ENCODE results near the gene C10orf71.

DNA sequence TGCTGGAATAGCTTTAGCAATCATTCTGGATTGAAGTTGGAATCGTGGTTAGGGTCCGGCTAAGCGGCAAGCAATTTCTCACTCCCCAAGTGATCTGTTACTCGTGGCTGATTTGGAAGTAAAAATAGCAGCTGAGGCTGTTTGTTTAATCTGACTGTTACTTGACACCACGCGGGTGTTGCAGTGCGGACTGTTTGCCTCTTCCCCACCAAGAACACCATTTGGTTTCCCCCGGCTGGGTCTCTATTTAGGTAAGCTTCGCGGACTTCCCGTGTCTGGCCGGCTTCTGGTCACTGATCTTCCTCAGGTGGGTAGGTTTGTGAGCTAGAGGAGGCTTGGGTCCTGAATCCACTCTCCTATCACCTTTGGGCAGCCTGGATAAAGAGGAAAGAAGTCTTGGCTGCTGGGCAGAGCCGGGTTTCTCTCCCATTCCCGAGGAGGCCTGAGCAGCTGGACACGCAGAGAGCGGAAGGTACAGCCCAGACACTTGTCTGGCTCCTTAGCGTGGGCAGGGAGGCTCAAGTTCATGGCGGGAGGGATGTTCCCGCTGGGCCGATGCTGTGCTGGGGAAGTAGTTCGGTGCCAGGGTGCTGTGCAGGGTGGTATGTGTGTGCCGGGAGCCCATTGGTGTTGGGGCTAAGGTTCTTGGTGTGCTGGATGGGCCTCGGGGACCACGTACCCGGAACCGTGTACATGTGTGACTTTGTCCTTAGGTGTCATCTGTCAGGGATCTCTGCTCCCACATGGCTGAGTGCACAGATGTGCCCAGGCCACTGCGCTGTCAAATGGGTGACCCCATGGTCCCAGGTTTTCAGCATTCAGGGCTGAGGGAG lies at the start of gene C10orf71:
- TF ChIP-seq, protein P1, sequence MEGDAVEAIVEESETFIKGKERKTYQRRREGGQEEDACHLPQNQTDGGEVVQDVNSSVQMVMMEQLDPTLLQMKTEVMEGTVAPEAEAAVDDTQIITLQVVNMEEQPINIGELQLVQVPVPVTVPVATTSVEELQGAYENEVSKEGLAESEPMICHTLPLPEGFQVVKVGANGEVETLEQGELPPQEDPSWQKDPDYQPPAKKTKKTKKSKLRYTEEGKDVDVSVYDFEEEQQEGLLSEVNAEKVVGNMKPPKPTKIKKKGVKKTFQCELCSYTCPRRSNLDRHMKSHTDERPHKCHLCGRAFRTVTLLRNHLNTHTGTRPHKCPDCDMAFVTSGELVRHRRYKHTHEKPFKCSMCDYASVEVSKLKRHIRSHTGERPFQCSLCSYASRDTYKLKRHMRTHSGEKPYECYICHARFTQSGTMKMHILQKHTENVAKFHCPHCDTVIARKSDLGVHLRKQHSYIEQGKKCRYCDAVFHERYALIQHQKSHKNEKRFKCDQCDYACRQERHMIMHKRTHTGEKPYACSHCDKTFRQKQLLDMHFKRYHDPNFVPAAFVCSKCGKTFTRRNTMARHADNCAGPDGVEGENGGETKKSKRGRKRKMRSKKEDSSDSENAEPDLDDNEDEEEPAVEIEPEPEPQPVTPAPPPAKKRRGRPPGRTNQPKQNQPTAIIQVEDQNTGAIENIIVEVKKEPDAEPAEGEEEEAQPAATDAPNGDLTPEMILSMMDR (IDR thresholded peaks at IDR 0.05) = no peak
- TF ChIP-seq, protein P2, sequence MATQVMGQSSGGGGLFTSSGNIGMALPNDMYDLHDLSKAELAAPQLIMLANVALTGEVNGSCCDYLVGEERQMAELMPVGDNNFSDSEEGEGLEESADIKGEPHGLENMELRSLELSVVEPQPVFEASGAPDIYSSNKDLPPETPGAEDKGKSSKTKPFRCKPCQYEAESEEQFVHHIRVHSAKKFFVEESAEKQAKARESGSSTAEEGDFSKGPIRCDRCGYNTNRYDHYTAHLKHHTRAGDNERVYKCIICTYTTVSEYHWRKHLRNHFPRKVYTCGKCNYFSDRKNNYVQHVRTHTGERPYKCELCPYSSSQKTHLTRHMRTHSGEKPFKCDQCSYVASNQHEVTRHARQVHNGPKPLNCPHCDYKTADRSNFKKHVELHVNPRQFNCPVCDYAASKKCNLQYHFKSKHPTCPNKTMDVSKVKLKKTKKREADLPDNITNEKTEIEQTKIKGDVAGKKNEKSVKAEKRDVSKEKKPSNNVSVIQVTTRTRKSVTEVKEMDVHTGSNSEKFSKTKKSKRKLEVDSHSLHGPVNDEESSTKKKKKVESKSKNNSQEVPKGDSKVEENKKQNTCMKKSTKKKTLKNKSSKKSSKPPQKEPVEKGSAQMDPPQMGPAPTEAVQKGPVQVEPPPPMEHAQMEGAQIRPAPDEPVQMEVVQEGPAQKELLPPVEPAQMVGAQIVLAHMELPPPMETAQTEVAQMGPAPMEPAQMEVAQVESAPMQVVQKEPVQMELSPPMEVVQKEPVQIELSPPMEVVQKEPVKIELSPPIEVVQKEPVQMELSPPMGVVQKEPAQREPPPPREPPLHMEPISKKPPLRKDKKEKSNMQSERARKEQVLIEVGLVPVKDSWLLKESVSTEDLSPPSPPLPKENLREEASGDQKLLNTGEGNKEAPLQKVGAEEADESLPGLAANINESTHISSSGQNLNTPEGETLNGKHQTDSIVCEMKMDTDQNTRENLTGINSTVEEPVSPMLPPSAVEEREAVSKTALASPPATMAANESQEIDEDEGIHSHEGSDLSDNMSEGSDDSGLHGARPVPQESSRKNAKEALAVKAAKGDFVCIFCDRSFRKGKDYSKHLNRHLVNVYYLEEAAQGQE (IDR thresholded peaks at IDR 0.05; ENCODE audit: insufficient read depth in 1 of 2, low read depth in 2 of 2, low read length in 1 of 2) = no peak
- TF ChIP-seq TCF7L2 (IDR thresholded peaks at IDR 0.05; ENCODE audit: low read depth, low read length) (no peak), POLR2AphosphoS5 (IDR thresholded peaks at IDR 0.05; ENCODE audit: low read depth, low read length) (no peak), SIN3A (IDR thresholded peaks at IDR 0.05; ENCODE audit: borderline replicate concordance, insufficient read depth, low read depth, low read length) (no peak)
